Jurkat, Clone E6-1 (cell line): ENCODE data around the gene GLB1L2.

Source experiments
- DNase-seq: peaks from one replicate; pipeline ENCODE4 v3.0.0-alpha.2; 2011; ENCODE audit warnings: low read depth, low spot score
- H3K4me3 ChIP-seq: 2 replicates; pipeline ENCODE4 v1.5.1; 2011; ENCODE audit warnings: mild to moderate bottlenecking, low read length, control low read depth, moderate library complexity

GLB1L2 gene

GRCh38 chr11:134409552-134410429, 78.0 kb downstream of the GLB1L2 start:
- no peak overlapping the region for H3K4me3 ChIP-seq
- no peak for DNase-seq

GRCh38 chr11:134410766-134411165, 79.0 kb downstream of the GLB1L2 start:
- H3K4me3 ChIP-seq: no peak overlapping the region
- DNase-seq: no peak

GRCh38 chr11:134412203-134413042, 80.6 kb downstream of the GLB1L2 start, which contains the start of gene B3GAT1:
TSS of gene B3GAT1 (minus strand) at chr11:134412242. CDS start at chr11:134387659, 24,583 bp downstream.
- peak within 1 kb of the TSS; percentile 48 for H3K4me3 ChIP-seq
- DNase-seq: no peak

- DNase-seq: peak; percentile 25
- peak overlapping the region; percentile 48 for H3K4me3 ChIP-seq
Measured at GRCh38 chr11:134413043-134413825, 81.4 kb downstream of the GLB1L2 start.

- no peak overlapping the region for H3K4me3 ChIP-seq
- no peak for DNase-seq
Measured at GRCh38 chr11:134413826-134414731, 82.3 kb downstream of the GLB1L2 start.

- no peak for DNase-seq
- H3K4me3 ChIP-seq: no peak overlapping the region
Measured at GRCh38 chr11:134414766-134415765, 83.3 kb downstream of the GLB1L2 start.

GRCh38 chr11:134416726-134417125, 84.9 kb downstream of the GLB1L2 start:
- no peak for DNase-seq
- H3K4me3 ChIP-seq: no peak overlapping the region

- H3K4me3 ChIP-seq: no peak overlapping the region
- no peak for DNase-seq
Measured at GRCh38 chr11:134417871-134418840, 86.4 kb downstream of the GLB1L2 start.

GRCh38 chr11:134423106-134423505, 91.3 kb downstream of the GLB1L2 start:
- no peak for DNase-seq
- H3K4me3 ChIP-seq: no peak overlapping the region

GRCh38 chr11:134425413-134425812, 93.6 kb downstream of the GLB1L2 start:
- DNase-seq: no peak

More at GRCh38 chr11:134425413-134425812, 93.6 kb downstream of the GLB1L2 start:
- H3K4me3 ChIP-seq: no peak overlapping the region
